Testis (tissue), 2 donors: ENCODE measurements around the gene RNF135.

Source experiments
- POLR2A ChIP-seq: fragments of 450-650 bp; IDR thresholded peaks from one replicate; pipeline ENCODE4 v1.6.1; 2017; ENCODE audit warnings: antibody characterized with exemption, mild to moderate bottlenecking, moderate library complexity
- TF ChIP-seq, protein P1 (sequence below), 3 experiments: fragments of 450-650 bp in 2 of 3; fragments of 200-600 bp in 1 of 3; sonication (generic) in 1 of 3; IDR thresholded peaks; one replicate each; pipeline ENCODE4 v1.5.1; 2016 to 2019; ENCODE audit warnings: antibody characterized with exemption in 3 of 3, mild to moderate bottlenecking in 2 of 3, moderate library complexity in 1 of 3

DNA sequence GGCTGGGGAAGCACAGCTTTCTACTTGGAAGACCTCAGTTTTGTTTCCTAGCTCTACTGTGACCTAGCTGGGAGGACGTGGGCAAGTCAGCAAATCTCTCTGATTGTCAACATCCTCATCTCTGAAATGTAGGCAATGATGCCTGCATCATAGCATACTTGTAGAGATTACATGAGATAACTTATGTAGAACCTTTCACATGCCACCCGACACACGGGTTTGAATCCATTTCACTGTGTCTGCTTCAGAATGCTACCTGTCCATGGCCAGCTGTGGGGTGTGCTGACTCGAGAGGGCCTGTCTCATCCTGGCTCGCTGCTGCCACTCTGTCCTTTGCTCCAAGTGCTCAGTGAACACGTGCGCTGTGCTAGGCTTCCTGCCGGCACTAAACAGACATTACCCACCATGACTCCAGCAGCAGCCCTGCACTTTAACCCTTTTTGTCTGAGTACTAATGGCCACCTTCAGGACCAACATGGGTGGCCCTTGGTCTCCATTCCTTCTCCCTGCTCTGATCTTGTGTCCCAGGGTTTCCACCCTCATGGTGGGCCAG lies 41.7 kb upstream of the RNF135 start:
- TF ChIP-seq, protein P1, sequence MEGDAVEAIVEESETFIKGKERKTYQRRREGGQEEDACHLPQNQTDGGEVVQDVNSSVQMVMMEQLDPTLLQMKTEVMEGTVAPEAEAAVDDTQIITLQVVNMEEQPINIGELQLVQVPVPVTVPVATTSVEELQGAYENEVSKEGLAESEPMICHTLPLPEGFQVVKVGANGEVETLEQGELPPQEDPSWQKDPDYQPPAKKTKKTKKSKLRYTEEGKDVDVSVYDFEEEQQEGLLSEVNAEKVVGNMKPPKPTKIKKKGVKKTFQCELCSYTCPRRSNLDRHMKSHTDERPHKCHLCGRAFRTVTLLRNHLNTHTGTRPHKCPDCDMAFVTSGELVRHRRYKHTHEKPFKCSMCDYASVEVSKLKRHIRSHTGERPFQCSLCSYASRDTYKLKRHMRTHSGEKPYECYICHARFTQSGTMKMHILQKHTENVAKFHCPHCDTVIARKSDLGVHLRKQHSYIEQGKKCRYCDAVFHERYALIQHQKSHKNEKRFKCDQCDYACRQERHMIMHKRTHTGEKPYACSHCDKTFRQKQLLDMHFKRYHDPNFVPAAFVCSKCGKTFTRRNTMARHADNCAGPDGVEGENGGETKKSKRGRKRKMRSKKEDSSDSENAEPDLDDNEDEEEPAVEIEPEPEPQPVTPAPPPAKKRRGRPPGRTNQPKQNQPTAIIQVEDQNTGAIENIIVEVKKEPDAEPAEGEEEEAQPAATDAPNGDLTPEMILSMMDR (IDR thresholded peaks at IDR 0.05): no peak
- no peak for TF ChIP-seq POLR2A
